ENCODE measurements around the gene LRPAP1. TPM values are rescaled to one million over a fixed set of nuclear protein-coding genes. Genes with fewer than 3 reads are reported as not detected.

Gene LRPAP1
- total RNA-seq, 4 donors from 2014 or later, result 8.8 to 260 (median 164) TPM

DNA sequence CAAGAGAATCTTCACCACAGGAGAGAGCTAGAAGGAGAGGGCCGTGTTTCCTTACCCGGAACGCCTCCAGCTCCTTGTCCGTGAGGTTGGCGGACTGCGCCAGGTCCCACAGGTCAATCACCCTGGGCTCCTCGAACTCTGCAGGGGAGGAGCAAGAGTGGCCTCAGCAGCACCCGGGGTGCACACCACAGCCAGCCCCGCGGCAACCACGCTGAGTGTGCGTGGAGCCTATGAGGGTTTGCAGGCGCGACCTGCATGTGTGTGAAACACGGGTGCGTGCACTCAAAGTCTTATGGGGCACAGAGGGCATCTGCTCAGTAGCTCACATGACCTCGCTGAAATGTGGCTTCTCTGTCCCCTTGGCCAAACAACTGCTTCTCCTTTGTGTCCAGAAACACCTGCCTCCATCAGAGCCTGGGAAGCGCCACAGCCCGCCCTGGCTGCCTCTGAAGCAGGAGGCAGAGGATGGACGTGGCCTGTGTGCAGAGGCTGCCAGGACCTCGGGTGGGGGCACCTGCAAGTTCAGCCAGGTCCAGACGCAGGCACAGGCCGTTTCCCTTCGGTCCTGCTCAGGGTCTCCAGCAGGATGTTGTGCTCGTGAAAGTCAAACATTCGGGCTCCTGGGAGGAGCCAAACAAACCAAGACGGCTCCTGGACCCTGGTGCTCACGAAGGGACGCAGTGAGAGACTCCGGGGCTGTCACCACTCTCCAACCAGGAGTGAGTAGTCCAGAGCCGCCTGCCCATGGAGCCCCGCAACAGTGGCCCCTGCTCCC is 16.0 kb downstream of the LRPAP1 start:
- Histone ChIP-seq H3K27me3 (no peaks in the 10 kb centered on the region), H3K4me3 (no peak overlapping the region), H3K9me3 (no peaks in the 10 kb centered on the region), H3K27ac (no peak overlapping the region), H3K4me1 (no peaks in the 10 kb centered on the region), H3K36me3 (no peaks in the 10 kb centered on the region)
- no peak for TF ChIP-seq POLR2A (IDR thresholded peaks at IDR 0.05)
- TF ChIP-seq, protein P1, sequence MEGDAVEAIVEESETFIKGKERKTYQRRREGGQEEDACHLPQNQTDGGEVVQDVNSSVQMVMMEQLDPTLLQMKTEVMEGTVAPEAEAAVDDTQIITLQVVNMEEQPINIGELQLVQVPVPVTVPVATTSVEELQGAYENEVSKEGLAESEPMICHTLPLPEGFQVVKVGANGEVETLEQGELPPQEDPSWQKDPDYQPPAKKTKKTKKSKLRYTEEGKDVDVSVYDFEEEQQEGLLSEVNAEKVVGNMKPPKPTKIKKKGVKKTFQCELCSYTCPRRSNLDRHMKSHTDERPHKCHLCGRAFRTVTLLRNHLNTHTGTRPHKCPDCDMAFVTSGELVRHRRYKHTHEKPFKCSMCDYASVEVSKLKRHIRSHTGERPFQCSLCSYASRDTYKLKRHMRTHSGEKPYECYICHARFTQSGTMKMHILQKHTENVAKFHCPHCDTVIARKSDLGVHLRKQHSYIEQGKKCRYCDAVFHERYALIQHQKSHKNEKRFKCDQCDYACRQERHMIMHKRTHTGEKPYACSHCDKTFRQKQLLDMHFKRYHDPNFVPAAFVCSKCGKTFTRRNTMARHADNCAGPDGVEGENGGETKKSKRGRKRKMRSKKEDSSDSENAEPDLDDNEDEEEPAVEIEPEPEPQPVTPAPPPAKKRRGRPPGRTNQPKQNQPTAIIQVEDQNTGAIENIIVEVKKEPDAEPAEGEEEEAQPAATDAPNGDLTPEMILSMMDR (IDR thresholded peaks at IDR 0.05), result no peak
- intact Hi-C loops (cut with DNase I; ENCODE audit: low total_unique reads), result no loop called here
- no peak for DNase-seq

DNA sequence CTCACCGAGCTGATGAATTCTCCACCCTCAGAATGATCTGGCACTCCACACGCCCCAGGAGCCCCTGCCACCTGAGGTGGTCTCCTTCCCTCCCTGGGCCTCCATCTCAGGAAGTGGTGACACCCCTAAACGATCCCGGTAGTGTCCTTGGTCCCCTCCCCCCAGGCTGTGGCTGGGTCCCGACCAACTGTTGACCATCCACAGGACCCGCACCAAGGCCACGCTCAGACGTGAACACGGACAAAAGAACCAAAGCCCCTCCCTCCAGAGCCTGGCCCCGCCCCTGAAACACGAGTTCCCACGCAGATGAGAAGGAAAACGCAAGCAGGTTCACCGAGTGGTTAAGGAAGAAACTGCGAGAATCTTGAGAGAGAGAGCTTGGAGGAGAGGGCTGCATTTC is 16.6 kb downstream of the LRPAP1 start:
- H3K4me3 ChIP-seq, result no peak overlapping the region
- H3K27me3 ChIP-seq, result no peaks in the 10 kb centered on the region
- no peak overlapping the region for H3K27ac ChIP-seq
- no peak for DNase-seq
- H3K9me3 ChIP-seq, result no peaks in the 10 kb centered on the region
- TF ChIP-seq POLR2A (IDR thresholded peaks at IDR 0.05), result no peak
- TF ChIP-seq, protein P1 (IDR thresholded peaks at IDR 0.05), result no peak
- intact Hi-C loops (cut with DNase I; ENCODE audit: low total_unique reads), result no loop called here
- H3K36me3 ChIP-seq, result no peaks in the 10 kb centered on the region
- no peaks in the 10 kb centered on the region for H3K4me1 ChIP-seq

DNA sequence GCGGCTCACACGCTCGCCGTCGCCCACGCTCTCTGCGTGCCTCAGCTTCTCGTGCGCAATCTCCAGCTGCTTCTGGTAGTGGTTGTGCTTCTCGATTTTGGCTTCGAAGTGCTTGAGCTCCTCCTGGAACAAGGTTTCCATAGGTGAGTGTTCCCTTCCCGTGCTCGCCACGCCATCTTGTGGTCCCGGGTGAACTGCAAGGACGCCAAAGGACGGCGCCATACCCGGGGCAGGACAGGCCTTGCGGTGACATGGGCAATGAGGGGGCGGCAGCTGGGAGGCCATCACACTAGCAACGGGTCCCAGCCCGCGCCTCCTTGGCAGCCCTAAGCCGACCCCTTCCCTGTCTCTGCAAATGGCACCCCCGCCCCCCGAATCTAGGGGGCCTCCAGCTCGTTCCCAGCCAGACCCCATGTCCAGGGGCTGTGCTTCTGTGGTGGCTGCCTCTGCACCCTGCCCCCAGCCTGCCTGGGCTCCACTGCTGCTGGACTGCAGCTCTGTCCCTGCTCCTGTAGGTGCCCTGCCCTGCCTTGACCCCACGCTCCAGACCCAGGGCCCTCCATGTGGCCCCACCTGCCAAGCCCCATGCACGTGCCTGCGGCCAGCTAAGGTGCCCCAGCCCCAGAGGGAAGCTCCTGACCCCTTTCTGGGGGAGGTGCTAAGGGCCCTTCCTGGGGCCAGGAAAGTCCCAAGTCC is 17.3 kb downstream of the LRPAP1 start:
- H3K27me3 ChIP-seq, result no peaks in the 10 kb centered on the region
- no peak overlapping the region for H3K4me3 ChIP-seq
- intact Hi-C loops (cut with DNase I; ENCODE audit: low total_unique reads), result no loop called here
- no peaks in the 10 kb centered on the region for H3K36me3 ChIP-seq
- H3K4me1 ChIP-seq, result no peaks in the 10 kb centered on the region
- DNase-seq, result no peak
- no peak overlapping the region for H3K27ac ChIP-seq
- no peaks in the 10 kb centered on the region for H3K9me3 ChIP-seq
- TF ChIP-seq, protein P1 (IDR thresholded peaks at IDR 0.05), result no peak
- TF ChIP-seq POLR2A (IDR thresholded peaks at IDR 0.05), result no peak

DNA sequence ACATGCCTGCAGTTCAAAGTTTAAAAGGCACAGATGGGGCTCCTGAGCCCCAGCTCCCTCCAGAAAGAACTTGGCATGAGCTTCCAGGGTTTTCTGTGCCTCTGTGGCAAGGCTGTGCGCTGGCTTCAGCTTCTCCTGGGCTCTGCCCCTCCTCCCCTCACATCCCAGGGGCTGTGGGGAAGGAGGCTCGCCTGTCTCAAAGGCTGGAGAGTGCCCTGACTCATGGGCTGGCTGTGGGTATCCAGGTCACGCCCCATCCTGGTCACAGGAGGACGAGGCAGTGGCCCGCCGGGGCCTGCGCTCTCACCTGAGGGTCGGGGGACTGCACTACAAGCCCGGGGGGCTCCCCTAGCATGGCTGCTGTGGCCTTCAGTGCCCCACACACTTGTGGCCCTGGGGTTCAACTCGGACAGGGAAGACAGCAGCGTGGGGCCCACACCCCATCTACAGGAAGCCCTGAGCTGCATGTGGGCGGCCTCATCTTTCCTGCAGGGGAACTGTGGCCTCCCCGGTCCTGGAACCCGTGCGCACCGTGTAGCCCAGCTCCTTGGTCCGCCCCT is 17.9 kb downstream of the LRPAP1 start:
- intact Hi-C loops (cut with DNase I; ENCODE audit: low total_unique reads), result no loop called here
- H3K9me3 ChIP-seq, result no peaks in the 10 kb centered on the region
- TF ChIP-seq, protein P1 (IDR thresholded peaks at IDR 0.05), result no peak
- TF ChIP-seq POLR2A (IDR thresholded peaks at IDR 0.05), result no peak
- H3K4me3 ChIP-seq, result no peak overlapping the region
- H3K27me3 ChIP-seq, result no peaks in the 10 kb centered on the region
- no peaks in the 10 kb centered on the region for H3K36me3 ChIP-seq
- no peak overlapping the region for H3K27ac ChIP-seq
- no peak for DNase-seq
- no peaks in the 10 kb centered on the region for H3K4me1 ChIP-seq

- no peak for DNase-seq
- no peaks in the 10 kb centered on the region for H3K36me3 ChIP-seq
- TF ChIP-seq, protein P1 (IDR thresholded peaks at IDR 0.05), result no peak
- TF ChIP-seq POLR2A (IDR thresholded peaks at IDR 0.05), result no peak
These were observed 18.4 kb downstream of the LRPAP1 start for GRCh38 chr4:3513807-3514206.

More at GRCh38 chr4:3513807-3514206, 18.4 kb downstream of the LRPAP1 start:
- no peak overlapping the region for H3K27ac ChIP-seq
- intact Hi-C loops (cut with DNase I; ENCODE audit: low total_unique reads), result no loop called here
- no peaks in the 10 kb centered on the region for H3K27me3 ChIP-seq
- no peaks in the 10 kb centered on the region for H3K9me3 ChIP-seq
- no peak overlapping the region for H3K4me3 ChIP-seq
- no peaks in the 10 kb centered on the region for H3K4me1 ChIP-seq

All from uterus (tissue), 4 donors.